K562 (cell line): ENCODE results near the gene CCDC17. TPM values are rescaled to one million over a fixed set of nuclear protein-coding genes. Genes with fewer than 3 reads are reported as not detected.
A peak's percentile ranks its signal among the peaks of the same experiment; 100 is the strongest.

Experiments
- CCNT2 ChIP-seq: IDR thresholded peaks from 2 replicates; pipeline ENCODE4 v1.6.1; 2011; ENCODE audit warnings: borderline replicate concordance, low read depth, mild to moderate bottlenecking, moderate library complexity, mixed read lengths, low read length; ENCODE audit not compliant: insufficient read length; ENCODE audit errors: extremely low read depth
- CSDE1 ChIP-seq, 2 experiments: fragments of 450-650 bp; IDR thresholded peaks; 2 replicates each; pipeline ENCODE4 v1.6.1; 2016; ENCODE audit warnings: mild to moderate bottlenecking in 1 of 2
- FOXJ3 ChIP-seq: sonication (generic); formaldehyde crosslinking; IDR thresholded peaks from 2 replicates; pipeline ENCODE4 v1.4.0; 2020; ENCODE audit warnings: mild to moderate bottlenecking, missing genetic modification reagents
- FOXK1 ChIP-seq: sonication (generic); formaldehyde crosslinking; IDR thresholded peaks from 2 replicates; pipeline ENCODE4 v1.8.0; 2022; ENCODE audit warnings: missing genetic modification reagents, mild to moderate bottlenecking, borderline replicate concordance
- HDAC3 ChIP-seq: fragments of 450-650 bp; IDR thresholded peaks from 2 replicates; pipeline ENCODE4 v1.6.1; 2018; ENCODE audit warnings: borderline replicate concordance, mild to moderate bottlenecking, moderate library complexity; ENCODE audit not compliant: partially characterized antibody
- HNRNPK ChIP-seq: fragments of 200-400 bp; formaldehyde crosslinking; IDR thresholded peaks from one replicate; pipeline ENCODE4 v1.6.1; 2018; ENCODE audit warnings: mild to moderate bottlenecking, low read depth, low read length; ENCODE audit not compliant: poor library complexity, severe bottlenecking
- KAT7 ChIP-seq: sonication (generic); formaldehyde crosslinking; IDR thresholded peaks from 2 replicates; pipeline ENCODE4 v1.8.0; 2022; ENCODE audit warnings: missing genetic modification reagents, mild to moderate bottlenecking, borderline replicate concordance
- L3MBTL2 ChIP-seq: fragments of 450-650 bp; IDR thresholded peaks from 2 replicates; pipeline ENCODE4 v1.6.1; 2016; ENCODE audit warnings: mild to moderate bottlenecking, moderate library complexity
- LARP7 ChIP-seq: fragments of 450-650 bp; IDR thresholded peaks from 2 replicates; pipeline ENCODE4 v1.6.1; 2016
- MAFF ChIP-seq: IDR thresholded peaks from 2 replicates; pipeline ENCODE4 v1.6.1; 2012; ENCODE audit warnings: low read length, improper control_type of control experiment
- MBD2 ChIP-seq: sonication (generic); IDR thresholded peaks from 2 replicates; pipeline ENCODE4 v1.6.1; 2016; ENCODE audit warnings: low read depth, borderline replicate concordance
- POLR2H ChIP-seq: IDR thresholded peaks from 2 replicates; pipeline ENCODE4 v1.6.1; 2016; ENCODE audit warnings: missing genetic modification characterization, low read depth, mild to moderate bottlenecking, control low read depth, missing compliant biosample characterization, moderate library complexity
- POLR3G ChIP-seq: IDR thresholded peaks from 2 replicates; pipeline ENCODE4 v1.6.1; 2011; ENCODE audit not compliant: insufficient read length, insufficient replicate concordance; ENCODE audit errors: extremely low read depth
- RBFOX2 ChIP-seq: fragments of 200-400 bp; formaldehyde crosslinking; IDR thresholded peaks from 2 replicates; pipeline ENCODE4 v1.6.1; 2017; ENCODE audit warnings: low read depth, mild to moderate bottlenecking, low read length, moderate library complexity
- STAT5B ChIP-seq: fragments of 250-450 bp; sonication (Bioruptor Pico); IDR thresholded peaks from 2 replicates; pipeline ENCODE4 v1.8.0; 2021; ENCODE audit warnings: mild to moderate bottlenecking, inconsistent platforms
- TOE1 ChIP-seq, 2 experiments: fragments of 450-650 bp in 1 of 2; sonication (generic) in 1 of 2; formaldehyde crosslinking in 1 of 2; IDR thresholded peaks; 2 replicates each; pipeline versions ENCODE4 v1.7.1 to v1.8.0; 2016 to 2022; ENCODE audit warnings: borderline replicate concordance in 2 of 2, mild to moderate bottlenecking in 2 of 2, antibody characterized with exemption in 1 of 2, inconsistent platforms in 1 of 2, low read depth in 1 of 2, missing genetic modification reagents in 1 of 2, moderate library complexity in 1 of 2
- ZNF121 ChIP-seq: sonication (generic); formaldehyde crosslinking; conservative IDR thresholded peaks from 2 replicates; pipeline ENCODE4 v1.8.0; 2022; ENCODE audit warnings: missing genetic modification reagents
- ZNF133 ChIP-seq: fragments of 250-450 bp; sonication (Bioruptor Pico); IDR thresholded peaks from 2 replicates; pipeline ENCODE4 v1.4.0; 2020; ENCODE audit warnings: mild to moderate bottlenecking
- ZNF311 ChIP-seq: fragments of 250-450 bp; sonication (Bioruptor Pico); IDR thresholded peaks from 2 replicates; pipeline ENCODE4 v1.4.0; 2020; ENCODE audit warnings: mild to moderate bottlenecking, moderate library complexity
- ZNF507 ChIP-seq: conservative IDR thresholded peaks from 2 replicates; pipeline ENCODE4 v1.6.1; 2017; ENCODE audit warnings: missing genetic modification characterization, missing compliant biosample characterization
- ZNF778 ChIP-seq: fragments of 450-650 bp; formaldehyde crosslinking; IDR thresholded peaks from 2 replicates; pipeline ENCODE4 v1.4.0; 2020; ENCODE audit warnings: mild to moderate bottlenecking, moderate library complexity
- polyA plus RNA-seq, 8 experiments: library from polyadenylated mRNA; depleted of rRNA in 4 of 8; stranded (reverse) in 5 of 8; unstranded in 3 of 8; fragments of >200 nt; fragmentation: Nextera tagmentation in 2 of 8; fragmentation: Illumina TruSeq in 1 of 8; extraction: Ambion mirVana in 2 of 8; extraction: Trizol in 1 of 8; gene quantifications; 2 replicates each; pipeline versions ENCODE4 v1.2.1 to v1.2.3, GENCODE V29; 2011 to 2014; ENCODE audit warnings: inconsistent platforms in 1 of 8, missing spikeins in 1 of 8
- total RNA-seq, 7 experiments: library from RNA; depleted of rRNA in 6 of 7; stranded (reverse); fragments of >200 nt in 6 of 7; fragmentation: Illumina TruSeq in 2 of 7; extraction: Trizol in 2 of 7; gene quantifications; 2 replicates each; pipeline versions ENCODE4 v1.2.1 to v1.2.3, GENCODE V29; 2011 to 2021; ENCODE audit warnings: low replicate concordance in 1 of 7
- TF ChIP-seq, protein P1 (sequence below), 2 experiments: fragments of 150-350 bp in 1 of 2; IDR thresholded peaks; 2 replicates each; pipeline ENCODE4 v1.6.1; 2012 to 2016; ENCODE audit warnings: low read depth in 2 of 2, low read length in 2 of 2, mild to moderate bottlenecking in 1 of 2, moderate library complexity in 1 of 2

Gene CCDC17
- total and polyA plus RNA-seq, 9 of the 15 experiments (the other 6 are each of a cell fraction or from before 2014, with no cell fraction given): 0.20 to 2.4 (median 0.85) TPM

DNA sequence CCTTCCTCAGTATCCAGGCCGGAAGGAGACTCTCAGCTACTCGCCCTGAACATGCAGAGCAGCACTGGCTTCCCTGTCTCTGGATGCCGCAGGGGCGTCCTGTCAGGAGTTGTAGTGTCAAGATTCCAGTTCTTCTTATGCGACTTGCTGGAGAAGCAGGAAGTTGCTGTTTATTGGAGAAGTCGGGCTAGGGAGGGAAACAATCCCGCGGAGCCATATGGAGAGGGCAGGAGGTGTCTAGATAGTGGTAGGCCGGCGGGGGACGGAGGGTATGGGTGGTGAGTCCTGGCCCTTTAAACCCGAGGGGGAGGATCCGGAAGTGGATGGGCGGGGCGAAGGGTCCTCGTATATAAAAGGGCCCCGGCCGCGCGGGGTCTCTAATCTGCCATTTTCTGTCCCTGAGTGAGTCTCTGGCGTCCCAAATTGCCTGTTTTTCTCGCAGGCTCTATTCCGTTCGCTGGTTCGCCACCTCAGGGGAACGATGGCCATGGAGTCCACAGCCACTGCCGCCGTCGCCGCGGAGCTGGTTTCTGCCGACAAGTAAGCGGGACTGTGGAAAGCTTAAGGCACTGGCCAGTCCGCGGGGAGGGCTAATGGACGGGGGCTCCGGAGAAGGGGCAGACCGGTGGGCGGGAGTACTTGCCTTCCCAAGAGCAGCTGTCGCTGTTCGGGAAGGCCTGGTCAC, 40.0 kb downstream of the CCDC17 start, which contains the start of gene NASP (continued):
- TF ChIP-seq, protein P1, sequence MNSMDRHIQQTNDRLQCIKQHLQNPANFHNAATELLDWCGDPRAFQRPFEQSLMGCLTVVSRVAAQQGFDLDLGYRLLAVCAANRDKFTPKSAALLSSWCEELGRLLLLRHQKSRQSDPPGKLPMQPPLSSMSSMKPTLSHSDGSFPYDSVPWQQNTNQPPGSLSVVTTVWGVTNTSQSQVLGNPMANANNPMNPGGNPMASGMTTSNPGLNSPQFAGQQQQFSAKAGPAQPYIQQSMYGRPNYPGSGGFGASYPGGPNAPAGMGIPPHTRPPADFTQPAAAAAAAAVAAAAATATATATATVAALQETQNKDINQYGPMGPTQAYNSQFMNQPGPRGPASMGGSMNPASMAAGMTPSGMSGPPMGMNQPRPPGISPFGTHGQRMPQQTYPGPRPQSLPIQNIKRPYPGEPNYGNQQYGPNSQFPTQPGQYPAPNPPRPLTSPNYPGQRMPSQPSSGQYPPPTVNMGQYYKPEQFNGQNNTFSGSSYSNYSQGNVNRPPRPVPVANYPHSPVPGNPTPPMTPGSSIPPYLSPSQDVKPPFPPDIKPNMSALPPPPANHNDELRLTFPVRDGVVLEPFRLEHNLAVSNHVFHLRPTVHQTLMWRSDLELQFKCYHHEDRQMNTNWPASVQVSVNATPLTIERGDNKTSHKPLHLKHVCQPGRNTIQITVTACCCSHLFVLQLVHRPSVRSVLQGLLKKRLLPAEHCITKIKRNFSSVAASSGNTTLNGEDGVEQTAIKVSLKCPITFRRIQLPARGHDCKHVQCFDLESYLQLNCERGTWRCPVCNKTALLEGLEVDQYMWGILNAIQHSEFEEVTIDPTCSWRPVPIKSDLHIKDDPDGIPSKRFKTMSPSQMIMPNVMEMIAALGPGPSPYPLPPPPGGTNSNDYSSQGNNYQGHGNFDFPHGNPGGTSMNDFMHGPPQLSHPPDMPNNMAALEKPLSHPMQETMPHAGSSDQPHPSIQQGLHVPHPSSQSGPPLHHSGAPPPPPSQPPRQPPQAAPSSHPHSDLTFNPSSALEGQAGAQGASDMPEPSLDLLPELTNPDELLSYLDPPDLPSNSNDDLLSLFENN (IDR thresholded peaks at IDR 0.05; ENCODE audit: low read depth in 2 of 2, low read length in 2 of 2): peak in 1 of 2 experiments; percentile 67; a peak in 1 of 4 replicates
- TF ChIP-seq ZNF507: no peak
- TF ChIP-seq LARP7: 0 out of 2 replicates have a peak, but pooled peaks have one; percentile 34
- TF ChIP-seq L3MBTL2: no peak; the same call in 1 of the 2 replicates
- TF ChIP-seq KAT7 (CRISPR knock-in tag): no peak
- TF ChIP-seq ZNF121: no peak
- no peak for TF ChIP-seq STAT5B (CRISPR knock-in tag)
- no peak for TF ChIP-seq HNRNPK
- TF ChIP-seq HDAC3: peak; percentile 49
- TF ChIP-seq MBD2: peak; percentile 89
- TF ChIP-seq POLR2H (tag): peak; percentile 98
- no peak for TF ChIP-seq ZNF133 (CRISPR knock-in tag)
- no peak for TF ChIP-seq ZNF778
- TF ChIP-seq RBFOX2: no peak
- no peak for TF ChIP-seq POLR3G
- TF ChIP-seq CCNT2: peak; percentile 61
- no peak for TF ChIP-seq ZNF311 (CRISPR knock-in tag)
- TF ChIP-seq CSDE1 (IDR thresholded peaks at IDR 0.05): peak; percentile 34 to 83; a peak in 2 of 4 replicates
- TF ChIP-seq FOXK1: peak; percentile 93
- TF ChIP-seq FOXJ3 (CRISPR knock-in tag): no peak; the same call in 1 of the 2 replicates
- no peak for TF ChIP-seq MAFF
- peak; percentile 93 for TF ChIP-seq TOE1 (IDR thresholded peaks at IDR 0.05; ENCODE audit: borderline replicate concordance)
- TF ChIP-seq TOE1 (CRISPR knock-in tag; IDR thresholded peaks at IDR 0.05; ENCODE audit: borderline replicate concordance, low read depth): 0 out of 2 replicates have a peak, but pooled peaks have one; percentile 21
